ENCODE data around the gene IFNK.
"Not testable (repeated sequence)": the region's sequence is repeated elsewhere in the genome, so short reads cannot be mapped to it uniquely, and the experiment has no call there.

Gene IFNK, protein sequence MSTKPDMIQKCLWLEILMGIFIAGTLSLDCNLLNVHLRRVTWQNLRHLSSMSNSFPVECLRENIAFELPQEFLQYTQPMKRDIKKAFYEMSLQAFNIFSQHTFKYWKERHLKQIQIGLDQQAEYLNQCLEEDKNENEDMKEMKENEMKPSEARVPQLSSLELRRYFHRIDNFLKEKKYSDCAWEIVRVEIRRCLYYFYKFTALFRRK

GRCh38 chr9:27524236-27524635 is at the start of gene IFNK:
Gene IFNK, plus strand, starts transcription at chr9:27524290. Its CDS starts 47 bp downstream, at chr9:27524337.
- DNase-seq = no peak

DNA sequence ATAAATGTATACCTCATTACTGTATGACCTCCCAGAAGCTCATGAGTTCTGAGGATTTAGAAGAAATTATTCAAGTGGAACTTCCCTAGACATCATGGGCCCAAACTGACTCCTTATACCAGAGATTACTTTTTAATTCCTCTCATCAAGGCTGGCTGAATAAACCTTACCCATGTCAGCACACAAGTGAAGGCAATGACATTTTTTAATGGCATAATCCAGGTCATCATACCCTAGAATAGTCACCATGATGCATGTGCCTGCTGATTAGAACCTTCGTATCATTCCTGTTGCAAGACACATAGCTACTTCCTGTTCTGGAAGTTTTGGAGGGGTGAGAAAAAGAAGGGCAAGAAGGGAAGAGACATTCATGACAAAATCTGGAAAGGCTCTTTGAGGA is 49.8 kb upstream of the IFNK start:
- DNase-seq = no peak

- DNase-seq = no peak
Measured at GRCh38 chr9:27475057-27475595, 49.0 kb upstream of the IFNK start.

- no peak for DNase-seq
Measured at GRCh38 chr9:27476870-27477515, 47.1 kb upstream of the IFNK start.

- DNase-seq = no peak
Measured at GRCh38 chr9:27478322-27478721, 45.8 kb upstream of the IFNK start.

GRCh38 chr9:27482709-27483108 is 41.4 kb upstream of the IFNK start:
- DNase-seq = no peak

GRCh38 chr9:27483576-27483975 is 40.5 kb upstream of the IFNK start:
- no peak for DNase-seq

DNA sequence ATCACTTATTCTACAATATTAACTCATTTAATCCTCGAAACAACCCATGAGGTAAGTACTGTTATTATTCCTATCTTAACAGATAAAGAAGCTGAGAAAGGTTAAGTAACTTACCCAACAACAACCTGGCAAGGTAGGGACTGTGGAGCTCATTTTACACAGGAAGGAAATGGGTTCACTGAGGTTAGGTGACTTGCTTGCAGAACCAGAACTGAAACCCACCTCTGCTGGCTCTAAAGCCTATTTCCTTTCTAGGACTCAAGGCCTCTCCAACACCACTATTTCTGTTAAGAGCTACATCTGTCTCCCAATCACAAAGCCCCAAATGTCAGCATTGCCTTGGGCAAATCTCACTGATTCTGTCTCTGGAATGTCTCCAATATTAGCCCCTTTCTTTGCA is 38.9 kb upstream of the IFNK start:
- no peak for DNase-seq

- no peak for DNase-seq
Measured at GRCh38 chr9:27487128-27487640, 36.9 kb upstream of the IFNK start.

GRCh38 chr9:27487927-27488326 is 36.2 kb upstream of the IFNK start:
- DNase-seq = no peak

- DNase-seq = no peak
Measured at GRCh38 chr9:27489087-27489876, 34.8 kb upstream of the IFNK start.

DNA sequence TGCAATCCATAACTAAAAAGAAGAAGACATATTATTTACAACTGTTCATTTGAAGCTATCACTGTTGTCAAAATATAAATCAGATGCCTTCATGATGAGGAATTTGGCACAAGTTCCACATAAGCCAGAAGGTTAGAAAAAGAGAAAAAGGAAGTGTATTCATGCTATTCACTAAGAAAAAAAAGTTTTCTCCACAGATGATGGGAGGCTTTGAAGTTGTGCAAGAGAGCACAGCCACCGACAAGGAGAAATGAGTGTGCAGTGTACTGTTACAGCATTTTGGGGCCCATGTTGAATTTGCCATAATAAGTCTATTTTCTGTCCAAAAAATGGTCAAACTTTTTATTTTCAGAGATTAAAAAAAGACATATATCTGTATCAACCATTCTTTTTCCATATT is 32.9 kb upstream of the IFNK start:
- DNase-seq = no peak

- no peak for DNase-seq
Measured at GRCh38 chr9:27495480-27496134, 28.5 kb upstream of the IFNK start.

DNA sequence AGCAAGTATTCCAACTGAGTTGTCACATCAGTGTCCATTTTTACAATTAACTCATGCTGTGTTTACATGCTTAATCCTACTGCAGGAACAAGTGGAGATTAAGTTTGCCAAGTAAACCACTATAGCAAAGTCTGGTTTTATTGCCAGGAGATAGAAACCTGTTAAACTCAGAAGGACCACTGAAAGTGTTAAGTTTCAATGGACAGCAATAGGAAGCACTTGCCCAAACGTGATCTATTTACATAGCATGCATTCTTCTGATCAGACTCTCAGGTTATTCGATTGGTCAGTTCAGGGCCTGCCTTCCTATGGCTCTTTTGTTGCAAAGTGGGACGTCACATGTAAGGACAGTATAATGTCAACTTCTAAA is 28.0 kb upstream of the IFNK start:
- no peak for DNase-seq

- DNase-seq = no peak
Measured at GRCh38 chr9:27497883-27498417, 26.1 kb upstream of the IFNK start.

DNA sequence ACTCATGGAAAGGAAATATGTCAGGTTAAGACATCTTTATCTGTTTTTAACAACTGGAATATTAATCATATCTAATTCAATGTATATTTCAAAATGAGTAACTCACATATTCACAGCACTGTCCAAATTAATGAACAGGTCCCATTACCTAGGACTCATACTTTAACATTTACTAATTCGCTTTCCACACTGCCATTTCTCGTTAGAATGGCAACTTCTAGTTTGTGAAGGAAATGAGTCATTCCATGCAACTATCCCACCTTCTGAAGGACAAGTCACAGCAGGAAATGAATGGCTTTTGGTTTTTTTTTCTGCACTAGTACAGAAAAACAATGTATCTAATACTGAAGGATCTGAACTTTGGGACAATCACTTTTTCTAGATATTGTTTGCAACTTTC is 24.6 kb upstream of the IFNK start:
- no peak for DNase-seq

GRCh38 chr9:27500902-27501301 is 23.2 kb upstream of the IFNK start:
- not testable (repeated sequence) for DNase-seq

DNA sequence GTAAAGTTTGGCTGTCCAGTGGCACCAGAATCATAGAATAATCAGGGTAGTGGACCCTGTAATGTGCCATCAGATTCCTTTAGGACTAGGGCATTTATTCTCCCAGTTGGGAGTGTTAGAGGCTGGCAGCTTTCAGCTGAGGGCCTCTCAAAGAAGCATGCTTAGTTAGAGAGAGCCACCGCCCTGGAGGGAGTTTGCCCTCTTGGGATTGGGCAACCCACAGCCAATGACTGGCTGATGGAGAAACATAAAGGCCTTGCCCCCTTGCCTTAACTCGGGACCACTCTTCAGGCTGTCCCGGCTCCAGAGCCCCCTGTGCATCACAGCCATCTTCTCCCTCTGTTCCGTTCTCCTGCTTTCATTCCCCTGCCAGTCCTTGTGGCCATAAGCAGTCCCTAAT is 20.5 kb upstream of the IFNK start:
- no peak for DNase-seq

DNA sequence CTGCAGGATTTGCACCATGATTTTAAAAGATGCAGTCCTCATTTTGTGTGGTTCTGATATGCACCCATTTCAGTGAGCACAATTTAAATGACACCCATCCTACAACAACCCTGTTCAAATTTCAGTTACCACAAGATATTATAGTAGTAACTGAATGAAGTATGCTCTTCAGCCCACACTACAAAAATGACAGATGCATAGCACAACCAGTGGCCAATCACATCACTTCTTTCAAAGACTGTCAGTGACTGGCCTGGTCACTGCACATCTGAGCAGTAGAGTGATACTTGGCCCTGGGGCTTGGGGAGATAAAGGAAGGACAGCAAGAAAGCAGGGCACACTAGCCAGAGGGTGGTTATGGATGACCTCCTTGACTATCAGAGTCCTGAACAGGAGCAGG is 19.8 kb upstream of the IFNK start:
- DNase-seq = no peak

- no peak for DNase-seq
Measured at GRCh38 chr9:27505744-27506161, 18.3 kb upstream of the IFNK start.

DNA sequence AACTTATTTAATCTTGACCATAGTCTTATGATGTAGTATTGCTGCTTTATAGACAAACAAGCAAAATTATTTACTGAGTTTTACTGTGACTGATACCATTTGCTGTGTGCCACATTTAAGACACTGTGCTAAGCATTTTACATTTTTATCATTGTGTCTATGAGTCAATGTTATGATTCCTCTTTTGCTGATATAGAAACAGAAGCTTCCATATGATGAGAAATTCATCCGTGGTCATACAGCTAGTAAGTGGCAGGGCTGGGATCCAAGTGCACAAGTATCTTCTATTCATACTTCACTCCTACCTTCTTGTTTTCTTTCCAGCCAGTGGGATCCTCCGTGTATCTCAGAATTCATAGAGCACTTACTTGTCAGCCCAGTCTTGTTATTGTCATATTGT is 17.1 kb upstream of the IFNK start:
- DNase-seq = no peak

DNA sequence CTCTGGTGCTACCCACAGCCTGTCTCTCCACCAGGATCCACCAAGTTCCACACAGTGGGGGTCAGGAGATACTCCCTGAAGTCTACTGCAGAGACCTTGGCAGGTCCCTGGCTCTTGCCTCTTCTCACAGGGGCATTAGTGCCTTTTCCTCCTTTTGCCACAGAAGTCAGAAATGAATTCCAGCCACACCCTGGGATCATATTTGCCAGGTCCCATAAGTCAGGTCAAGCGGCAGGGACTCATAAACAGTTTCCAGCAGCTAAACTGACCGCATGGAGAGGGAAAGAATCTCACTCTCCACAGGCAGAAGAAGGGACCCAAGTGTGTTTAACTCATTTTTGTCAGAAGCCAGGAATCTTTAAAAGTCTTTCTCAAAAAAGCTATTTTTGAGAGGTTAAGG is 13.3 kb upstream of the IFNK start:
- DNase-seq = no peak

DNA sequence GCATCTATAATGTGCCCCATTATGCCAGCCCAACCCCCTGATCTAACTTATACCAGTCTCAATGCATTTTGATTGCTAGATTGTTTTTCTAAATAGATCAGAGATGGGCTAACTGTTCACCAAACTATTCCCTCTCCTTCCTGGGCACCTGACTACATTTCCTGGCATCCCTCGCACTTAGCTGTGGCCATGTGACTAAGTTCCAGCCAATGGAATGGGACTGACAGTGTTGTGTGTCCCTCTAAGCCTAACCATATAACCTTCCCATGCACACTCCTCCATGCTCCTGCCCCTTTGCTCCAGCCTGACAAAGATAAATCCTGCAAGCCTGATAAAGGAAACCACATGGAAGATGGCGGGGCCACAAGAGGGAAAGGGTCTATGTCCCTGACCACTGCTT is 12.3 kb upstream of the IFNK start:
- no peak for DNase-seq

All from DMS 273 treated with DMSO at 0.1 percent for 48 hours (cell line).